Transverse colon (tissue), 4 donors: ENCODE data around the gene MARCKSL1. TPM values are rescaled to one million over a fixed set of nuclear protein-coding genes. Genes with fewer than 3 reads are reported as not detected.
"Not testable (repeated sequence)": the region's sequence is repeated elsewhere in the genome, so short reads cannot be mapped to it uniquely, and the experiment has no call there.

Experiments
- DNase-seq: peaks from one replicate; pipeline ENCODE4 v3.0.0-alpha.2; 2019
- H3K27ac ChIP-seq, 4 donors: fragments of 200-600 bp; sonication (generic); 2 replicates each; pipeline ENCODE4 v1.5.1; 2016 to 2018; ENCODE audit warnings: inconsistent platforms in 4 of 4
- H3K27me3 ChIP-seq: fragments of 200-600 bp; sonication (generic); 2 replicates; pipeline ENCODE4 v1.5.1; 2017; ENCODE audit warnings: inconsistent platforms
- H3K36me3 ChIP-seq, 4 donors: fragments of 200-600 bp; sonication (generic); 2 replicates each; pipeline ENCODE4 v1.5.1; 2017 to 2019; ENCODE audit warnings: inconsistent platforms in 4 of 4
- H3K4me1 ChIP-seq, 4 donors: fragments of 200-600 bp; sonication (generic); 2 replicates each; pipeline ENCODE4 v1.5.1; 2017 to 2020; ENCODE audit warnings: inconsistent platforms in 4 of 4
- H3K4me3 ChIP-seq, 4 donors: fragments of 200-600 bp; sonication (generic); 1 replicate in 1 of 4; 2 replicates in 3 of 4; pipeline versions ENCODE4 v1.5.1 to v1.6.1; 2017 to 2019; ENCODE audit warnings: inconsistent platforms in 4 of 4
- H3K9me3 ChIP-seq, 2 donors: fragments of 200-600 bp; sonication (generic); 2 replicates each; pipeline ENCODE4 v1.5.1; 2017 to 2019; ENCODE audit warnings: inconsistent platforms in 2 of 2
- CTCF ChIP-seq, 5 experiments: fragments of 200-600 bp in 3 of 5; fragments of 450-650 bp in 2 of 5; sonication (generic) in 3 of 5; IDR thresholded peaks; 1 replicate in 2 of 5; 2 replicates in 3 of 5; pipeline ENCODE4 v1.5.1; 2016 to 2017; ENCODE audit warnings: antibody characterized with exemption in 5 of 5, inconsistent platforms in 3 of 5, mild to moderate bottlenecking in 2 of 5, moderate library complexity in 1 of 5
- EP300 ChIP-seq: sonication (generic); formaldehyde crosslinking; IDR thresholded peaks from one replicate; pipeline ENCODE4 v1.6.1; 2017; ENCODE audit warnings: antibody characterized with exemption, low read depth
- POLR2A ChIP-seq: fragments of 450-650 bp; IDR thresholded peaks from one replicate; pipeline ENCODE4 v1.6.1; 2016; ENCODE audit warnings: antibody characterized with exemption, mild to moderate bottlenecking, moderate library complexity
- POLR2AphosphoS5 ChIP-seq, 3 donors: sonication (generic); formaldehyde crosslinking; IDR thresholded peaks; one replicate each; pipeline ENCODE4 v1.6.1; 2016; ENCODE audit warnings: antibody characterized with exemption in 3 of 3
- WGBS, 2 donors: methylation state at CpG; one replicate each; pipeline ENCODE4 v1.1.5; 2018; ENCODE audit warnings: low coverage in 1 of 2; 5-methylcytosine and 5-hydroxymethylcytosine counted together
- in situ Hi-C, 4 donors: fragments of 200-750 bp; cut with MboI; loops; one replicate each; pipeline versions ENCODE4 v1.15.0 to v1.15.1; 2017; ENCODE audit warnings: low sequenced_read_pairs in 3 of 4, low pct_ligation_motif_present in 1 of 4, low pct_unique_long_range_greater_than_20kb in 1 of 4
- intact Hi-C: fragments of 100-400 bp; cut with DNase I; formaldehyde crosslinking; loops from one replicate; pipeline ENCODE4 v1.15.1; 2023; ENCODE audit warnings: low total_unique reads
- total RNA-seq, 4 donors: library from RNA; depleted of rRNA; stranded (reverse); fragments of >200 nt; gene quantifications; one replicate each; pipeline ENCODE4 v1.1.0, GENCODE V29; 2016

Gene MARCKSL1
- total RNA-seq, 4 donors from 2014 or later, result 40.0 to 62.8 (median 53.0) TPM

GRCh38 chr1:32361308-32361673 lies 25.3 kb upstream of the MARCKSL1 start:
- DNase-seq, result no peak
- Histone ChIP-seq H3K36me3 (peaks cover 0 to 15% (median 4%) of the 10 kb centered on the region in 4 donors), H3K27ac (peak overlapping the region in 1 of 4 donors; percentile 57), H3K4me1 (peaks cover 14 to 17% (median 15%) of the 10 kb centered on the region in 4 donors), H3K9me3 (no peaks in the 10 kb centered on the region), H3K4me3 (peak overlapping the region in 2 of 4 donors; percentile 47 to 54), H3K27me3 (no peaks in the 10 kb centered on the region)
- in situ Hi-C loops (no loop called here), intact Hi-C loops (no loop called here)
- no peak for TF ChIP-seq EP300
- no peak for TF ChIP-seq CTCF (IDR thresholded peaks at IDR 0.05)
- TF ChIP-seq POLR2AphosphoS5 (IDR thresholded peaks at IDR 0.05), result no peak
- 87% methylated on average over 3 of the region's 35 CpGs; no CpG with 5 or more reads in 1 of the 2 donors for WGBS, 2 donors

- H3K4me3 ChIP-seq, result no peak overlapping the region
- H3K27me3 ChIP-seq, result no peaks in the 10 kb centered on the region
- peaks cover 0 to 1% (median 0%) of the 10 kb centered on the region in 4 donors for H3K36me3 ChIP-seq
- intact Hi-C loops, result no loop called here
- WGBS, 2 donors, result 62 to 83% methylated on average over 1 to 3 of the region's 3 CpGs
- no peak for DNase-seq
- H3K4me1 ChIP-seq, result peaks cover 17 to 19% (median 18%) of the 10 kb centered on the region in 4 donors
- no peaks in the 10 kb centered on the region for H3K9me3 ChIP-seq
- no peak overlapping the region for H3K27ac ChIP-seq
- TF ChIP-seq POLR2AphosphoS5 (IDR thresholded peaks at IDR 0.05) (peak in 1 of 3 donors; percentile 6), CTCF (IDR thresholded peaks at IDR 0.05) (no peak)
- in situ Hi-C loops, result no loop called here
Observed at GRCh38 chr1:32358435-32358834, 22.4 kb upstream of the MARCKSL1 start.

- H3K4me1 ChIP-seq, result peaks cover 19 to 28% (median 25%) of the 10 kb centered on the region in 4 donors
- H3K36me3 ChIP-seq, result no peaks in the 10 kb centered on the region
- no peak overlapping the region for H3K4me3 ChIP-seq
- TF ChIP-seq POLR2AphosphoS5 (IDR thresholded peaks at IDR 0.05) (no peak), POLR2A (no peak), EP300 (no peak), CTCF (IDR thresholded peaks at IDR 0.05) (no peak)
- H3K27me3 ChIP-seq, result no peaks in the 10 kb centered on the region
- intact Hi-C loops, result no loop called here
- 80% methylated on average over 6 of the region's 6 CpGs; no CpG with 5 or more reads in 1 of the 2 donors for WGBS, 2 donors
- DNase-seq, result no peak
- in situ Hi-C loops, result no loop called here
- H3K9me3 ChIP-seq, result no peaks in the 10 kb centered on the region
- no peak overlapping the region for H3K27ac ChIP-seq
Observed at GRCh38 chr1:32357614-32358013, 21.6 kb upstream of the MARCKSL1 start.

GRCh38 chr1:32356478-32356877 lies 20.4 kb upstream of the MARCKSL1 start:
- 78 to 88% methylated on average over 1 of the region's 1 CpG for WGBS, 2 donors
- H3K36me3 ChIP-seq, result no peaks in the 10 kb centered on the region
- DNase-seq, result no peak
- no peak overlapping the region for H3K4me3 ChIP-seq
- H3K9me3 ChIP-seq, result no peaks in the 10 kb centered on the region
- intact Hi-C loops, result no loop called here
- no peak for TF ChIP-seq CTCF (IDR thresholded peaks at IDR 0.05)
- no peak for TF ChIP-seq EP300
- TF ChIP-seq POLR2A, result no peak
- TF ChIP-seq POLR2AphosphoS5 (IDR thresholded peaks at IDR 0.05), result no peak
- peaks cover 14 to 24% (median 19%) of the 10 kb centered on the region in 4 donors for H3K4me1 ChIP-seq
- H3K27me3 ChIP-seq, result no peaks in the 10 kb centered on the region
- in situ Hi-C loops, result no loop called here
- no peak overlapping the region for H3K27ac ChIP-seq

GRCh38 chr1:32355778-32356177 lies 19.7 kb upstream of the MARCKSL1 start:
- 80 to 91% methylated on average over 1 to 6 of the region's 6 CpGs for WGBS, 2 donors
- H3K4me3 ChIP-seq, H3K9me3 ChIP-seq, intact Hi-C loops, H3K27me3 ChIP-seq, H3K27ac ChIP-seq, in situ Hi-C loops, DNase-seq, H3K36me3 ChIP-seq: not testable (repeated sequence)
- H3K4me1 ChIP-seq, result peaks cover 14 to 21% (median 16%) of the 10 kb centered on the region in 4 donors
